Activated gamma-delta T cell treated with anti-CD3 and anti-CD28 coated beads, Interleukin-2, amount 50 U/mL, for 16 hours (primary cell): Measurements from ENCODE around the gene COL1A1.
A peak's percentile ranks its signal among the peaks of the same experiment; 100 is the strongest.

Experiments used
- DNase-seq: peaks from one replicate; pipeline ENCODE4 v3.0.0-alpha.2; 2020; ENCODE audit warnings: low read depth

The COL1A1 gene

GRCh38 chr17:50186661-50187393 is 14.6 kb downstream of the COL1A1 start:
- no peak for DNase-seq

- DNase-seq, result no peak
Measured at GRCh38 chr17:50185631-50186471, 15.6 kb downstream of the COL1A1 start.

- DNase-seq, result no peak
Measured at GRCh38 chr17:50184611-50185398, 16.6 kb downstream of the COL1A1 start.

GRCh38 chr17:50184064-50184463 is 17.4 kb downstream of the COL1A1 start:
- no peak for DNase-seq

GRCh38 chr17:50183421-50183994 is 17.9 kb downstream of the COL1A1 start:
- DNase-seq, result no peak

GRCh38 chr17:50182783-50183420 is 18.5 kb downstream of the COL1A1 start:
- DNase-seq, result no peak

- no peak for DNase-seq
Measured at GRCh38 chr17:50181591-50182560, 19.6 kb downstream of the COL1A1 start.

GRCh38 chr17:50181144-50181543 is 20.3 kb downstream of the COL1A1 start:
- no peak for DNase-seq

- DNase-seq, result no peak
Measured at GRCh38 chr17:50180620-50181019, 20.8 kb downstream of the COL1A1 start.

GRCh38 chr17:50180111-50180510 is 21.3 kb downstream of the COL1A1 start:
- DNase-seq, result no peak

GRCh38 chr17:50177983-50178834 is 23.2 kb downstream of the COL1A1 start:
- DNase-seq, result peak; percentile 22

GRCh38 chr17:50177476-50177875 is 24.0 kb downstream of the COL1A1 start:
- no peak for DNase-seq

GRCh38 chr17:50176559-50177357 is 24.7 kb downstream of the COL1A1 start:
- no peak for DNase-seq

GRCh38 chr17:50175035-50175807 is 26.2 kb downstream of the COL1A1 start:
- no peak for DNase-seq

- no peak for DNase-seq
Measured at GRCh38 chr17:50174444-50174843, 27.0 kb downstream of the COL1A1 start.

GRCh38 chr17:50173335-50173941 is 28.0 kb downstream of the COL1A1 start:
- DNase-seq, result no peak

- DNase-seq, result no peak
Measured at GRCh38 chr17:50172936-50173334, 28.5 kb downstream of the COL1A1 start.
